Measurements from ENCODE around the gene DSCAM.
"Not testable (repeated sequence)": the region's sequence is repeated elsewhere in the genome, so short reads cannot be mapped to it uniquely, and the experiment has no call there.

The DSCAM gene

DNA sequence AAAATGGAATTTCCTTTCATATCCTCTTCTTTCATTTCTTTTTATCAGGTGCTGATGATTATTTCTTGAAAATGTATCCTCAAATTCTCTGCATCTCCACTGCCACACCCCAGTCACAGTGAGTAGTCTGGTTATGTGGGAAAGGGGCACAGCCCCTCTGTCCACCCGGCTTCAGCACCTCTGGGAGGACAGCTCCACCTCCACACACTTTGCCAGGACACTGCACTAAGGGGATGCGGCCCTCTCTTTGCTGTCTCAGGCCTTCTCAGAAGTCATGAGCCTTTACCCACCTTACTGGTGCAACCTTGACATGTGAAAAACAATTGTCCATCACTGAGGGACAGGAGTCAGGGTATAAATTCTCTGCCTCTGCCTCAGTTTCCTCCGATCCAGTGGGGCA lies 546.7 kb downstream of the DSCAM start:
- DNase-seq (ENCODE audit: low read depth), result no peak

GRCh38 chr21:40299451-40299850 lies 547.5 kb downstream of the DSCAM start:
- no peak for DNase-seq (ENCODE audit: low read depth)

GRCh38 chr21:40294345-40294744 lies 552.6 kb downstream of the DSCAM start:
- no peak for DNase-seq (ENCODE audit: low read depth)

DNA sequence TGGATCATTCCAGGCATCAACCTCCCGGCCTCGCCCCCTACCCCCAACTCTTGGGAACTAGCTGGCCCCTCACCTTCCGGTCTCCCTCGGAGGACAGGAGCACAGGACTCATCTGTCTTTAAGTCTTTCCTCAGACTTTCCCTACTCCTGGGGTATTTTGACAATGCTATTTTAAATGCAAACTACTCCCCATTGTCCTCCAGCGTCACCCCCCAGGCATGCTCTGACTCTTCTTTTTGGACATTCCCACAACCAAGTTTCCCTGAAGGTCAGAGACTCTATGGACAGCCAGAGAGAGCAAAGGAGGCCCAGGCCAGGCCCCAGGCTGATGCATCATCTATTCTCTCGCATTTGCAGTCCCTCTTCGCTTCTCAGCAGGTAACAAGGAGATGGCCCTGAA lies 555.4 kb downstream of the DSCAM start:
- no peak for DNase-seq (ENCODE audit: low read depth)

DNA sequence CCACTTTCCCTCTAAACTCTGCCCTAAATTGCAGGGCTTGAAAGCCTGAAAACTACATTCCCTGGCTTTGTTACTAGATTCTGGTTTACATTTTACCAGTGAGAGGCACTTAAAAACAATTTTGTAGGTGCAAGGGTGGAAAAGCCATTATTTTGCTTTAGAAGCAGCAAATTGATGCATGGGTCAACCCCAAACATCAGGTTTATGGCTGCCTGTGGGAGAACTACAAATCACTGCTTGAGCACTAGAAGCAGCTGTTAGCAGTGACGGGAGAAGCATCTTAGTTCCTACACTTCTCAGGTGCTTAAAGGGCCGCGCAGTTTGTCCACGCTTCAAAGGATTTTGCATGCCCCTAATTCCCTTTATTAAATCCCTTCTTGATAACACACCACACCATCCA lies 562.5 kb downstream of the DSCAM start:
- no peak for DNase-seq (ENCODE audit: low read depth)

GRCh38 chr21:40282912-40283886 lies 563.8 kb downstream of the DSCAM start:
- no peak for DNase-seq (ENCODE audit: low read depth)

DNA sequence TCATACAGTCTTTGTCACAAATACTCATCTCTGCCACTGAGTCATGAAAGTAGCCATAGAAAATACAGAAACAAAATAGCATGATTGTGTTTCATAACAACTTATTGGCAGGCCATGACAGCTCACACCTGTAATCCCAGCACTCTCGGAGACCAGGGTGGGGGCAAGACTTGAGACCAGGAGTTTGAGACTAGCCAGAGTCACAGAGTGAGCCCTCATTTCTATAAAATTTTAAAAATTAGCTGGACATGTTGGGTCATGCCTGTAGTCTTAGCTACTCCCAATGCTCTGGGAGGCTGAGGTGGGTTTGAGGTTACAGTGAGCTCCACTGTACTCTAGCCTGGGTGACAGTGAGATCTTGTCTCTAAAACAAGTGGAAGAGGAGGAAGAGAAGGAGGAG lies 568.6 kb downstream of the DSCAM start:
- DNase-seq (ENCODE audit: low read depth), result no peak

DNA sequence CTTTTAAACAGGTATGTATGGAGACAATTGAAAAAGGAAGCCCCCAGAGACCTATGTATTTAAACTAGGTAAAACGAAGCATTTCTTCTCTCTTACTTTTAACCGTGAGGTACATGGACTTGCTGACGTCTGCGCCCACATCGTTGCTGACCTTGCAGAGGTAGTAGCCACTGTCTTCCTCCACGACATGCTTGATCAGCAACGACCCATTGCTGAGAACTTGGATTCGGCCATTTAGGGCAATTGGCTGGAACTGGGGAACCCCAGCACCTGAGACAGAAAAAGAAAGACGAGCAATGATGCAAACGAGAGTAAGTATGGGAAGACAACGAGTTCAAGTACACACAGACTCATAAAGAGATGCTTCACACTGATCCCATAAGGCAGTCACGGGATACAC lies 571.0 kb downstream of the DSCAM start:
- DNase-seq (ENCODE audit: low read depth), result no peak

DNA sequence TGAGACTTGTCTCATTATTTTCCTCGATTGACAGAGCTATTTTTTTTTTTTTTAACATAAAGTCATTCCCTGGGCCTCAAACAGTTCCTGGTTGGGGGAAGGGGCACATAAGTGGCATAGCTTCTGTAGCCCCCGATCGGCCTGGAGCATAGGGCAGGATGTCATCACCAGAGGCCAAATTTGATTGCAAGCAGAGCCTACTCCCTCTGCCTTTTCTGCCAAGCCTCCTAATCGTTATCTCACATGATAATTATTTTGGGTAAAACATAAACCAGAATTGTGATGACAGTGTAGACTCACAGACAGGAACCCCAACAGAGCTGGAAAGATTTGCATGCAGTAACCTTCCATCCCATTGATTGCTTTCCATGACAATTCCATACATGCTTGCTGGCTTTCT lies 574.9 kb downstream of the DSCAM start:
- DNase-seq (ENCODE audit: low read depth), result no peak

GRCh38 chr21:40271164-40271563 lies 575.8 kb downstream of the DSCAM start:
- DNase-seq (ENCODE audit: low read depth), result no peak

GRCh38 chr21:40270047-40270446 lies 576.9 kb downstream of the DSCAM start:
- DNase-seq (ENCODE audit: low read depth), result no peak

GRCh38 chr21:40269239-40269638 lies 577.7 kb downstream of the DSCAM start:
- DNase-seq (ENCODE audit: low read depth), result no peak

- not testable (repeated sequence) for DNase-seq (ENCODE audit: low read depth)
Observed at GRCh38 chr21:40258456-40258855, 588.5 kb downstream of the DSCAM start.

DNA sequence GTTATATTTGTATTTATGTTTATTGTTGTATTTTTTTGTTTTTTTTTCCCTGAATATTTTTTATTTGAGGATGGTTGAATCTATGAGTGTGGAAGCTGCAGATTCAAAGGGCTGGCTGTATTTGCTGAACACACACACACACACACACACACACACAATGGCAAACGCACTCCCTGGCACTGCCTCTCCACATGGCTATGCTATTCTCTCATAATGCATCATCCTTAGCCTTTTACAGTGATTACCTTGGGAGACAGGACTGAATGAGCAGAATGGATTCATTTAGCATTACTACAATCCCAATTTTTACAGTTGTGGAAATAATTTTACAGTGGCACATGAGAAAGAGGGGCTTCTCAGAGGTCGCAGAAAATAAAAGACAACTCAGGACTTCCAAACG lies 589.6 kb downstream of the DSCAM start:
- no peak for DNase-seq (ENCODE audit: low read depth)

DNA sequence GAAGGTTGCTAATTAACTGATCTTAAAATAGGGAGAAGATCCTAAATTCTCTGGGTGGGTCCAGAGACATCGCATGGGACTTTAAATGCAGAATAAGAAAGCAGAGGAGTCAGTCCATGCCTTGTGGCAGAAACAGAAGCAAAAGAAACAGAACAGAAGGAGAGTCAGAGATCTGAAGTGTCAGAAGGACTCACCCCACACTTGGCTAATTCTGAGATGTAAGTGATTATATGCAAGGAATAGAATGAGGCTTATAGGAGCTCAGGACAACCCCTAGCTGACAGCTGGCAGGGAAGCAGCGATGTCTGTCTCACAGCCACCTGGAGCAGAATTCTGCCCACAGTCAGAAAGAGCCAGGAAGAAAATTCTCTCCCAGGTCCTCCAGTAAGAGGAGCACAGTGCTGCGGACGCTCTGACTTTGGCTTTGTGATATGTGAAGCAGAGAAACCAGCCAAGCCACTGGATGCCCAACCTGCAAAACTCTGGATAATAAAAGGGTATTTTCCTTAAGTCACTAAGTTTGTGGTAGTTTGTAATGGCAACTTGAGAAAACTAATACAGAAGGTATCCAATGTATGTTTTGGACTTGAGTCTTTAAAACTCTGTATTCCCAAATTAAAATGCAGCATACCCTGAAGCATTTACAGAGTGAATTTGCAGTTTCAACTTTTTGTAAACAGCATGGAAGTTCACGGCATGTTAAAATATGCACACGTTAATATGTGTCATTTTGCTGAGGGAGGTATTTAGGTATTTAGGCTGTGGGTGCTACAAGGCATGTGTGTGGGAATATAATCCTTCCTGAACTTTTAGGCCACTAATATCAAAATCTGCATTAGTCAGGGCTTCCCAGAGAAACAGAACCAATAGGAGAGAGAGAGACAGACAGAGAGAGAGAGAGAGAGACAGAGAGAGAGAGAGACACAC lies 591.2 kb downstream of the DSCAM start:
- no peak for DNase-seq (ENCODE audit: low read depth)

DNA sequence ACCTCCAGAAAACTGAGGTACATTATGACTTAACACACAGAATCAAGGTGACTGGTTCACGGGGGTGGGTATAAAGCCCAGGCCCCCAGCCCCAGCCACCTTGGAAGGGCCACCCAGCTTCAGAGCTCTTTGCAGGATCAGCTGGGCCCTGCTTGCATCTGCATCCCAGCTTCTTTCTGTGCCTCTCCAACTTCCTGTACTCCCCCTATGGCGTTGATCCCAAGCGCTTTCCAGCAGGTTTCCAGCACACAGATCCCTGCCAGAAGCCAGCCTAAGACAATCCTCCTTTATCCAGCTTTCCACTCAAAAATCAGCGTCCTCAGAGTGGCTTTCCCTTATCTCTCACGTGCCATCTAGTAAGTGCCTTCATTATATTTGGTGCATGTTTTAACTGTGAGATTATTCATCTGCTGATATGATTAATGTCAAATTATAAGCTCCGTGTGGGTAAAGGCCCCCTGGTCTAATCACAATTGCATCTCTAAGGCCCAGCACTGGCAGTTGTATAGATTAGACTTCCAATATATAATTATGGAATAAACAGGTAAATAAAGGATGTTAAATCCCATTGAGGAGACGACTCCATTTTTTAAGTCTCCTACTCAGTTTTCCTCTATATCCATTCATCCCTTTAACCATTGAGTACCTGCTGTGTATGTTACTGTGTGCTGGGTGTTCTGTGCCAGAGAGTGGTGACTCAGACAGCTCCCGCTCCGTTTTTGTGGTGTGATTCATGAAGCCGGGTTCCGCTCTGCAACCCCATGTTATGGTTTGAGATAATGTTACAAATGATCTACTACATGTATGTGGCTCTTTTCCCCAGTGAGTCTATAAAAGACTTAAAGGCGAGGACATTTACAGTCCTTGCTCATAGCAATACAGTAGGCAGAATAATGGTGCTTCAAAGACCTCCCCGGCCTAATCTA lies 592.2 kb downstream of the DSCAM start:
- DNase-seq (ENCODE audit: low read depth), result no peak

GRCh38 chr21:40253112-40253511 lies 593.8 kb downstream of the DSCAM start:
- no peak for DNase-seq (ENCODE audit: low read depth)

DNA sequence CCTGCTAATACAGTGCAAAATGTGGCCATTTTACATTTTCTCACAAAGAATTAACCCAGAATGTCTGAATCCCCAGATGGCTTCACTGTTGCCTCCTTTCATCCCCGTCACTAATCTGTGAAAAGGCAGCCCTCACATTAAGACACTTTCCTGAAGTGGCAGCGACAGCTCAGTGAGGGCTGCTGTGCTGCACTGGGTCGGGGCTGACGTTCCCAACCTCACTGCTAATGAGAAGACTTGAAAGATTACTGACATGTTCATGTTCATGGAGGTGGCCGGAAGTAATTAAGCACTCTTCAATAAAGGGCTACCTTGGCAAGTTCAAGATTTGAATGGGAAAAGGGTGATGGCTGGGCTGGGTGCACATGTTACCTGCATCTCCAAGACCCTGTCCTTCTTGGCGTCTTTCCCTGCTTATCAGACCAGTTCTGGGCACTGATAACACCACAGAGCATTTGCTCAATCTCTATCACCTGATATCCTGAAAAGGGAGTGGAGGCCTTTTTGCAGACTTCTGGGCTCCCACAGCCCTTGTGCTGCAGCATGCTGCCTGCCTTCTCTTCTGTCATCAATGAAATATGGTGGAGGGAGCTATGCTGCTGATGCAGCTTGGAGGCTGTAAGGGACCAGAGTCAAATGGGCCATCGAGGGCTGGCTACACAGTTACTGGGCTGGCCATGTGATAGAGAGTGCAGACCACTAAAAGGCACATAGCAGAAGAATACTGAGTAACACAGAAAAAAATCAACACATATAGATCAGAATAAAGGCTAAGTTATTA lies 596.3 kb downstream of the DSCAM start:
- no peak for DNase-seq (ENCODE audit: low read depth)

GRCh38 chr21:40244981-40245380 lies 602.0 kb downstream of the DSCAM start:
- DNase-seq (ENCODE audit: low read depth), result no peak

- DNase-seq (ENCODE audit: low read depth), result no peak
Observed at GRCh38 chr21:40243685-40244084, 603.3 kb downstream of the DSCAM start.

Measured in activated T-cell treated with anti-CD3 and anti-CD28 coated beads for 48 hours (primary cell).